Thoracic aorta (tissue), 2 donors: ENCODE results near the gene MYO10. TPM values are rescaled to one million over a fixed set of nuclear protein-coding genes. Genes with fewer than 3 reads are reported as not detected.

ENCODE experiments used
- ATAC-seq: fragments of 150-250 bp; one replicate; pipeline ENCODE4 v1.8.0; 2017; ENCODE audit warnings: low read depth; ENCODE audit not compliant: insufficient number of reproducible peaks, low FRiP score
- DNase-seq: peaks from one replicate; pipeline ENCODE4 v3.0.0-alpha.2; 2020; ENCODE audit warnings: low spot score
- H3K27ac ChIP-seq, 2 donors: fragments of 200-600 bp; sonication (generic); 1 replicate in 1 of 2; 2 replicates in 1 of 2; pipeline ENCODE4 v1.5.1; 2016; ENCODE audit warnings: mild to moderate bottlenecking in 2 of 2, moderate library complexity in 2 of 2
- H3K27me3 ChIP-seq: fragments of 200-600 bp; sonication (generic); replicated peaks from 2 replicates; pipeline ENCODE4 v1.6.0; 2016; ENCODE audit warnings: mild to moderate bottlenecking; ENCODE audit not compliant: insufficient read depth
- H3K36me3 ChIP-seq: fragments of 200-600 bp; sonication (generic); one replicate; pipeline ENCODE4 v1.5.1; 2016
- H3K4me1 ChIP-seq, 2 donors: fragments of 200-600 bp; sonication (generic); 1 replicate in 1 of 2; 2 replicates in 1 of 2; pipeline versions ENCODE4 v1.5.1 to v1.6.0; 2016; ENCODE audit warnings: low read depth in 2 of 2, mild to moderate bottlenecking in 1 of 2; ENCODE audit not compliant: control insufficient read depth in 1 of 2
- H3K4me3 ChIP-seq: fragments of 200-600 bp; sonication (generic); 2 replicates; pipeline ENCODE4 v1.5.1; 2016; ENCODE audit warnings: mild to moderate bottlenecking
- H3K9me3 ChIP-seq: fragments of 200-600 bp; sonication (generic); 2 replicates; pipeline ENCODE4 v1.5.1; 2016
- CTCF ChIP-seq: fragments of 200-600 bp; sonication (generic); IDR thresholded peaks from one replicate; pipeline ENCODE4 v1.5.1; 2019; ENCODE audit warnings: antibody characterized with exemption
- total RNA-seq, 2 donors: library from RNA; depleted of rRNA; stranded (reverse); fragments of >200 nt; gene quantifications; one replicate each; pipeline versions ENCODE4 v1.1.0 to v1.2.3, GENCODE V29; 2016

Gene MYO10
- total RNA-seq, 2 donors from 2014 or later: 11.4 to 41.7 TPM

DNA sequence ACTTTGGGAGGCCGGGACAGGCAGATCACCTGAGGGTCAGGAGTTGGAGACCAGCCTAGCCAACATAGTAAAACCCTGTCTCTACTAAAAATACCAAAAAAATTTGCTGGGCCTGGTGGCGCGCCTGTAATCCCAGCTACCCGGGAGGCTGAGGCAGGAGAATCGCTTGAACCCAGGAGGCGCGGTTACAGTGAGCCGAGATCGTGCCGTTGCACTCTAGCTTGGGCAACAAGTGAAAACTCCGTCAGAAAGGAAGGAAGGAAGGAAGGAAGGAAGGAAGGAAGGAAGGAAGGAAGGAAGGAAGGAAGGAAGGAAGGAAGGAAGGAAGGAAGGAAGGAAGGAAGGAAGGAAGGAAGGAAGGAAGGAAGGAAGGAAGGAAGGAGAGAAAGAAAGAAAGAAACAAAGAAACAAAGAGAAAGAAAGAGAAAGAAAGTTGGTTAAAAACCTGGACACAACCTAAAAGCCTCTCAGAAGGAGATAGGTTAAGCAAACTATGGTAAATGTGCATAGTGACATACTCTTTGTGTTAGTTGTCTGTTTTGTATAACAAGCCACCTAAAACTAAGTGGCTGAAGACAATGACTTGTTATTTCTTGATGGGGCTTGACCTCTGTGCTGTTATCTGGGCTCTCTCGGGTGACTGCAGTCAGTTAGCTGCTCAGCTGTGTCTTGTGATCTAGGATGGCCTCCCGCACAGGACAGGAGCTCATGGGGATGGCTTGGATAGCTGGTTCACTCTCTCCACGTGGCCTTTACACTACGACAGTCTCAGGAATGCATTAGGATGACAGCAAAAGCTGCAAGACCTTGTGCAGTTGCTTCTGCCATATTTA, 8.0 kb upstream of the MYO10 start:
- Histone ChIP-seq H3K27ac (no peak overlapping the region), H3K4me1 (no peaks in the 10 kb centered on the region), H3K27me3 (no peaks in the 10 kb centered on the region), H3K36me3 (no peaks in the 10 kb centered on the region), H3K9me3 (no peaks in the 10 kb centered on the region), H3K4me3 (no peak overlapping the region)
- DNase-seq: no peak
- no peak for ATAC-seq
- no peak for TF ChIP-seq CTCF

GRCh38 chr5:16937503-16938161, 1.5 kb upstream of the MYO10 start:
- TF ChIP-seq CTCF: no peak
- Histone ChIP-seq H3K4me1 (peaks cover 0 to 9% of the 10 kb centered on the region in 2 donors), H3K9me3 (no peaks in the 10 kb centered on the region), H3K27ac (no peak overlapping the region), H3K4me3 (no peak overlapping the region), H3K27me3 (no peaks in the 10 kb centered on the region), H3K36me3 (no peaks in the 10 kb centered on the region)
- no peak for ATAC-seq
- DNase-seq: no peak

- ATAC-seq (no peak), DNase-seq (no peak)
- no peaks in the 10 kb centered on the region for H3K27me3 ChIP-seq
- TF ChIP-seq CTCF: no peak
- H3K4me1 ChIP-seq: peaks cover 0 to 9% of the 10 kb centered on the region in 2 donors
- no peaks in the 10 kb centered on the region for H3K36me3 ChIP-seq
- peak overlapping the region; percentile 87 for H3K4me3 ChIP-seq
- no peaks in the 10 kb centered on the region for H3K9me3 ChIP-seq
- no peak overlapping the region for H3K27ac ChIP-seq
Observed at GRCh38 chr5:16936989-16937438, 926 bp upstream of the MYO10 start.

DNA sequence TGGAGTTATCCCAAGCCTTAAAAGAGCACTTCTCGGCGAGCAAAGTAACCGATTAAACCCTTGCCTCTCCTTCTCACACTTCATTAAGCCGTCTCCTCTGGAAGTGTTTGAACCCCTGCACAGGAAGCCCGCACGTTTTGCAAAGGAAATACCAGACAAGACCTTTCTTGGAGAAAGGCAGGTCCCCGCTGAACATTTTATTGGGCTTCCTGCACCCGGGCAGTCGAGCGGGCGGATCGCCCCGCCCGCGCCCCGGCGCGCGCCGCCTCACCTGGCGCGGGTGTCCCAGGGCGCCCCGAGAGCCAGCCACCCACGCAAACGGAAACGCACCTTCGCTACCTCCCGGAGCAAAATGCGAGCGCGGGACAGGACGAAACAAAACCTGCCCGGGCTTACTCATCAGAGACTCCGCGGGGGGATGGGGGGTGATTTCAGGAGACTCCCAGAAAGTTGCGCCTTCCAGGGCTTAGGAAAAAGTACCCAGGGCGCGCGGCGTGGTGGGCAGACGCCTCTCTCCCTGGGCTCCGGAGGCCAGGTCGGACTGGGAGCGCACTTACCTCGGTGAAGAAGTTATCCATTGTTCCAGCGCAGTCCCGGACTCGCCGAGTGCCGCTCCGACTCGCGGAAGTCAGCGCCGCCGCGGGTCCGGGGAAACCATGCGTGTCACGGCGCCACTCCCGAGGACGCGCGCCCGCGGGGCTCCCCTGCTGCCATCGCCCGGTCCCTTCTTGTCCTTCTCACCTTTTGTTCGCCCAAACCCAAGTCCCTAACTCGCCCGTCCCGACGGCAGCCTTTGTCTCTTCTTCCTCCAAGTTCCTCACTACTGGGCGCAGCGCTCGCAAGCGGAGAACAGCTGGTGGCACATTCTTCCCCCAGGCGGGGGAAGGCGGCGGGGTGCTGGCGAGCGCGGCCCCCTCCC, 598 bp downstream of the MYO10 start:
- Histone ChIP-seq H3K27me3 (no peaks in the 10 kb centered on the region), H3K9me3 (no peaks in the 10 kb centered on the region), H3K36me3 (no peaks in the 10 kb centered on the region), H3K4me3 (peak overlapping the region; percentile 87), H3K4me1 (peaks cover 0 to 9% of the 10 kb centered on the region in 2 donors), H3K27ac (no peak overlapping the region)
- ATAC-seq (peak; percentile 25), DNase-seq (no peak)
- TF ChIP-seq CTCF: no peak
